RWPE2 (cell line): ENCODE measurements around the gene COL11A2.

Source experiments
- ATAC-seq: fragments of 200-7000 bp; cut with Tn5 transposase; 3 replicates; pipeline ENCODE4 v1.9.1; 2021; ENCODE audit warnings: low read depth
- DNase-seq: peaks from one replicate; pipeline ENCODE4 v3.0.0-alpha.2; 2020; ENCODE audit warnings: low spot score
- H3K27ac ChIP-seq: fragments of 450-650 bp; 2 replicates; pipeline ENCODE4 v1.5.1; 2017; ENCODE audit warnings: mild to moderate bottlenecking; ENCODE audit not compliant: poor library complexity, severe bottlenecking
- H3K27me3 ChIP-seq: fragments of 250-450 bp; sonication (Bioruptor Pico); 2 replicates; pipeline ENCODE4 v1.5.1; 2021; ENCODE audit warnings: mild to moderate bottlenecking, moderate library complexity; ENCODE audit not compliant: insufficient read depth, poor library complexity, severe bottlenecking
- H3K36me3 ChIP-seq: fragments of 250-450 bp; sonication (Bioruptor Pico); 2 replicates; pipeline ENCODE4 v1.5.1; 2020; ENCODE audit warnings: low read depth, mild to moderate bottlenecking, moderate library complexity
- H3K4me1 ChIP-seq: fragments of 250-450 bp; sonication (Bioruptor Pico); 2 replicates; pipeline ENCODE4 v1.5.1; 2021; ENCODE audit warnings: mild to moderate bottlenecking, moderate library complexity; ENCODE audit not compliant: insufficient read depth, poor library complexity, severe bottlenecking
- H3K4me3 ChIP-seq: fragments of 250-450 bp; sonication (Bioruptor Pico); 2 replicates; pipeline ENCODE4 v1.5.1; 2021; ENCODE audit warnings: mild to moderate bottlenecking, moderate library complexity; ENCODE audit not compliant: severe bottlenecking
- H3K9me3 ChIP-seq: fragments of 250-450 bp; sonication (Bioruptor Pico); 2 replicates; pipeline ENCODE4 v1.5.1; 2021; ENCODE audit warnings: mild to moderate bottlenecking, moderate library complexity; ENCODE audit not compliant: severe bottlenecking
- CTCF ChIP-seq: fragments of 450-650 bp; IDR thresholded peaks from one replicate; pipeline ENCODE4 v1.5.1; 2017; ENCODE audit warnings: mild to moderate bottlenecking, moderate library complexity; ENCODE audit not compliant: poor library complexity, severe bottlenecking

The COL11A2 gene

GRCh38 chr6:33183071-33183683, 9.1 kb downstream of the COL11A2 start:
- no peak for ATAC-seq
- H3K27ac ChIP-seq = no peak overlapping the region

GRCh38 chr6:33181141-33181540, 11.1 kb downstream of the COL11A2 start:
- Histone ChIP-seq H3K4me3 (no peak overlapping the region), H3K4me1 (no peaks in the 10 kb centered on the region), H3K27me3 (no peaks in the 10 kb centered on the region), H3K9me3 (no peaks in the 10 kb centered on the region), H3K36me3 (no peaks in the 10 kb centered on the region), H3K27ac (no peak overlapping the region)
- TF ChIP-seq CTCF = no peak
- DNase-seq (no peak), ATAC-seq (no peak)

More at GRCh38 chr6:33183071-33183683, 9.1 kb downstream of the COL11A2 start:
- no peaks in the 10 kb centered on the region for H3K36me3 ChIP-seq
- no peak for TF ChIP-seq CTCF
- H3K4me1 ChIP-seq = no peaks in the 10 kb centered on the region
- no peak for DNase-seq
- no peak overlapping the region for H3K4me3 ChIP-seq
- no peaks in the 10 kb centered on the region for H3K9me3 ChIP-seq
- H3K27me3 ChIP-seq = no peaks in the 10 kb centered on the region

GRCh38 chr6:33178755-33179475, 13.4 kb downstream of the COL11A2 start:
- Histone ChIP-seq H3K4me3 (no peak overlapping the region), H3K4me1 (no peaks in the 10 kb centered on the region), H3K36me3 (no peaks in the 10 kb centered on the region), H3K27me3 (no peaks in the 10 kb centered on the region), H3K9me3 (no peaks in the 10 kb centered on the region), H3K27ac (no peak overlapping the region)
- no peak for TF ChIP-seq CTCF
- ATAC-seq (no peak), DNase-seq (peak; percentile 40)

- H3K9me3 ChIP-seq = no peaks in the 10 kb centered on the region
- no peaks in the 10 kb centered on the region for H3K36me3 ChIP-seq
- H3K4me3 ChIP-seq = no peak overlapping the region
- no peaks in the 10 kb centered on the region for H3K27me3 ChIP-seq
- ATAC-seq (no peak), DNase-seq (peak; percentile 33)
- no peak overlapping the region for H3K27ac ChIP-seq
- no peaks in the 10 kb centered on the region for H3K4me1 ChIP-seq
- no peak for TF ChIP-seq CTCF
Measured at GRCh38 chr6:33177552-33178446, 14.5 kb downstream of the COL11A2 start.
